IMR-90 (cell line): ENCODE results near the gene PDZRN3. TPM values are rescaled to one million over a fixed set of nuclear protein-coding genes. Genes with fewer than 3 reads are reported as not detected.

Source experiments
- ATAC-seq: fragments of 200-7000 bp; cut with Tn5 transposase; 2 replicates; pipeline ENCODE4 v1.9.1; 2020; ENCODE audit warnings: low read depth, mild to moderate bottlenecking, moderate library complexity
- BruUV-seq: library from RNA; stranded (reverse); fragments of 400-500 nt; replicated peaks from 2 replicates; lab custom pipeline; 2021; lab: Mats Ljungman, UMichigan
- CTCF ChIA-PET: fragments of 300-600 bp; formaldehyde crosslinking; extraction: SDS; loops from one replicate; lab custom pipeline; 2021; ENCODE audit warnings: antibody characterized with exemption; lab: Yijun Ruan, JAX
- POLR2A ChIA-PET: fragments of 300-600 bp; sonication (Branson Sonifier 250); formaldehyde crosslinking; loops from one replicate; lab custom pipeline; 2022; ENCODE audit warnings: antibody characterized with exemption; ENCODE audit not compliant: unreplicated experiment; lab: Charles Lee
- DNase-seq: peaks from one replicate; pipeline ENCODE4 v3.0.0; 2013
- H2AFZ ChIP-seq: replicated peaks from 2 replicates; pipeline ENCODE3; 2013; ENCODE audit warnings: low read length, mild to moderate bottlenecking; ENCODE audit not compliant: poor library complexity
- H2AK5ac ChIP-seq: 2 replicates; pipeline ENCODE4 v1.6.1; 2013; ENCODE audit warnings: low read depth, low read length, inconsistent platforms
- H2AK9ac ChIP-seq: replicated peaks from 2 replicates; pipeline ENCODE3; 2013; ENCODE audit warnings: mild to moderate bottlenecking, low read depth, low read length, moderate library complexity; ENCODE audit not compliant: poor library complexity
- H2BK120ac ChIP-seq: 2 replicates; pipeline ENCODE4 v1.6.1; 2013; ENCODE audit warnings: low read depth, low read length, inconsistent platforms
- H2BK15ac ChIP-seq: 3 replicates; pipeline ENCODE4 v1.6.1; 2013; ENCODE audit warnings: low read depth, low read length, inconsistent platforms
- H2BK20ac ChIP-seq: 2 replicates; pipeline ENCODE4 v1.6.1; 2013; ENCODE audit warnings: low read depth, mild to moderate bottlenecking, inconsistent platforms, low read length, moderate library complexity
- H2BK5ac ChIP-seq: 2 replicates; pipeline ENCODE4 v1.6.1; 2013; ENCODE audit warnings: mild to moderate bottlenecking, low read depth, low read length, inconsistent platforms; ENCODE audit not compliant: poor library complexity, severe bottlenecking
- H3K14ac ChIP-seq: replicated peaks from 2 replicates; pipeline ENCODE4 v1.6.1; 2013; ENCODE audit warnings: low read depth, low read length, inconsistent platforms
- H3K18ac ChIP-seq: 2 replicates; pipeline ENCODE4 v1.6.1; 2013; ENCODE audit warnings: low read depth, low read length, control low read depth
- H3K23ac ChIP-seq: 2 replicates; pipeline ENCODE4 v1.6.1; 2013; ENCODE audit warnings: low read depth, low read length, inconsistent platforms
- H3K27ac ChIP-seq: 2 replicates; pipeline ENCODE4 v1.5.1; 2013; ENCODE audit warnings: mild to moderate bottlenecking, control low read depth, low read length; ENCODE audit not compliant: insufficient read depth
- H3K27me3 ChIP-seq: 2 replicates; pipeline ENCODE4 v1.6.1; 2013; ENCODE audit warnings: low read length; ENCODE audit not compliant: control insufficient read depth, insufficient read depth
- H3K36me3 ChIP-seq: 2 replicates; pipeline ENCODE4 v1.6.1; 2013; ENCODE audit warnings: low read length, mixed read lengths; ENCODE audit not compliant: control insufficient read depth, insufficient read depth
- H3K4ac ChIP-seq: 2 replicates; pipeline ENCODE4 v1.6.1; 2013; ENCODE audit warnings: low read depth, low read length, inconsistent platforms
- H3K4me1 ChIP-seq: 2 replicates; pipeline ENCODE4 v1.6.1; 2013; ENCODE audit warnings: low read length, mixed read lengths; ENCODE audit not compliant: control insufficient read depth, insufficient read depth
- H3K4me2 ChIP-seq: 2 replicates; pipeline ENCODE4 v1.6.1; 2013; ENCODE audit warnings: low read depth, mild to moderate bottlenecking, control low read depth, low read length, moderate library complexity
- H3K4me3 ChIP-seq: 2 replicates; pipeline ENCODE4 v1.5.1; 2013; ENCODE audit warnings: low read depth, mild to moderate bottlenecking, control low read depth, low read length, moderate library complexity; ENCODE audit not compliant: insufficient read depth
- H3K56ac ChIP-seq: 2 replicates; pipeline ENCODE4 v1.6.1; 2013; ENCODE audit warnings: low read length, inconsistent platforms; ENCODE audit not compliant: insufficient read depth; ENCODE audit errors: extremely low read depth
- H3K79me1 ChIP-seq, 2 experiments: 2 replicates each; pipeline ENCODE4 v1.6.1; 2013; ENCODE audit warnings: low read length in 2 of 2, inconsistent platforms in 1 of 2, low read depth in 1 of 2
- H3K9ac ChIP-seq: 2 replicates; pipeline ENCODE4 v1.6.1; 2013; ENCODE audit warnings: low read depth, low read length, control low read depth
- H3K9me1 ChIP-seq: 2 replicates; pipeline ENCODE4 v1.6.1; 2013; ENCODE audit warnings: low read length, inconsistent platforms; ENCODE audit not compliant: insufficient read depth
- H3K9me3 ChIP-seq: 2 replicates; pipeline ENCODE4 v1.6.1; 2013; ENCODE audit warnings: low read length; ENCODE audit not compliant: control insufficient read depth, insufficient read depth
- H4K20me1 ChIP-seq: 2 replicates; pipeline ENCODE4 v1.6.1; 2013; ENCODE audit warnings: low read length, inconsistent platforms; ENCODE audit not compliant: insufficient read depth
- H4K5ac ChIP-seq: 2 replicates; pipeline ENCODE4 v1.6.1; 2013; ENCODE audit warnings: mild to moderate bottlenecking, low read depth, low read length, control low read depth
- H4K8ac ChIP-seq, 2 experiments: 2 replicates each; pipeline ENCODE4 v1.6.1; 2013; ENCODE audit warnings: low read depth in 2 of 2, low read length in 2 of 2, control low read depth in 1 of 2, inconsistent platforms in 1 of 2
- H4K91ac ChIP-seq: 2 replicates; pipeline ENCODE4 v1.6.1; 2013; ENCODE audit warnings: low read depth, low read length, inconsistent platforms; ENCODE audit not compliant: insufficient read depth
- BHLHE40 ChIP-seq: fragments of 150-350 bp; IDR thresholded peaks from 2 replicates; pipeline ENCODE4 v1.6.1; 2016; ENCODE audit warnings: mild to moderate bottlenecking, low read depth, low read length
- CEBPB ChIP-seq: IDR thresholded peaks from 2 replicates; pipeline ENCODE4 v1.6.1; 2012; ENCODE audit warnings: low read depth, low read length, improper control_type of control experiment
- CHD1 ChIP-seq: IDR thresholded peaks from 2 replicates; pipeline ENCODE4 v1.6.1; 2012; ENCODE audit warnings: low read depth, low read length, improper control_type of control experiment
- CTCF ChIP-seq: conservative IDR thresholded peaks from 2 replicates; pipeline ENCODE4 v1.5.1; 2012; ENCODE audit warnings: mild to moderate bottlenecking, low read depth, low read length, improper control_type of control experiment
- ELK1 ChIP-seq: fragments of 150-350 bp; IDR thresholded peaks from 2 replicates; pipeline ENCODE4 v1.6.1; 2016; ENCODE audit warnings: low read depth, mild to moderate bottlenecking, low read length, moderate library complexity, borderline replicate concordance
- FOS ChIP-seq: fragments of 150-350 bp; IDR thresholded peaks from 2 replicates; pipeline ENCODE4 v1.6.1; 2016; ENCODE audit warnings: low read depth, low read length
- MAFK ChIP-seq: IDR thresholded peaks from 2 replicates; pipeline ENCODE4 v1.6.1; 2012; ENCODE audit warnings: low read depth, low read length, improper control_type of control experiment
- MAZ ChIP-seq: IDR thresholded peaks from 2 replicates; pipeline ENCODE4 v1.6.1; 2012; ENCODE audit warnings: low read depth, mild to moderate bottlenecking, low read length, improper control_type of control experiment, moderate library complexity, borderline replicate concordance
- MXI1 ChIP-seq: IDR thresholded peaks from 2 replicates; pipeline ENCODE4 v1.6.1; 2012; ENCODE audit warnings: low read depth, mild to moderate bottlenecking, low read length, moderate library complexity, borderline replicate concordance
- NFE2L2 ChIP-seq: fragments of 150-350 bp; IDR thresholded peaks from 2 replicates; pipeline ENCODE4 v1.6.1; 2016; ENCODE audit warnings: low read depth, mild to moderate bottlenecking, low read length
- POLR2A ChIP-seq: IDR thresholded peaks from 2 replicates; pipeline ENCODE4 v1.6.1; 2012; ENCODE audit warnings: mild to moderate bottlenecking, low read depth, low read length
- RAD21 ChIP-seq: IDR thresholded peaks from 2 replicates; pipeline ENCODE4 v1.6.1; 2012; ENCODE audit warnings: low read length, improper control_type of control experiment
- RCOR1 ChIP-seq: IDR thresholded peaks from 2 replicates; pipeline ENCODE4 v1.6.1; 2012; ENCODE audit warnings: mild to moderate bottlenecking, low read length, improper control_type of control experiment; ENCODE audit not compliant: insufficient replicate concordance
- RFX5 ChIP-seq: IDR thresholded peaks from 2 replicates; pipeline ENCODE4 v1.8.0; 2012; ENCODE audit warnings: low read depth, mild to moderate bottlenecking, low read length, moderate library complexity
- SMC3 ChIP-seq: fragments of 150-350 bp; IDR thresholded peaks from 2 replicates; pipeline ENCODE4 v1.6.1; 2016; ENCODE audit warnings: low read depth, mild to moderate bottlenecking, antibody characterized with exemption, low read length, moderate library complexity
- USF2 ChIP-seq: fragments of 150-350 bp; IDR thresholded peaks from 2 replicates; pipeline ENCODE4 v1.6.1; 2017; ENCODE audit warnings: mild to moderate bottlenecking, antibody characterized with exemption, low read length, low read depth
- WGBS, 2 experiments: methylation state at CpG; one replicate each; pipeline versions ENCODE4 v1.1.5 to v1.1.7; 2013; ENCODE audit warnings: missing lambda C conversion rate in 2 of 2; ENCODE audit not compliant: insufficient read length in 1 of 2; ENCODE audit errors: extremely low coverage in 2 of 2; 5-methylcytosine and 5-hydroxymethylcytosine counted together
- dilution Hi-C: fragments of 300-500 bp; cut with HindIII; formaldehyde crosslinking; loops from one replicate; pipeline ENCODE4 v1.14.3; 2018; ENCODE audit warnings: low sequenced_read_pairs; ENCODE audit not compliant: unreplicated experiment
- in situ Hi-C: fragments of 300-500 bp; cut with MboI; formaldehyde crosslinking; loops from 3 replicates; pipeline ENCODE4 v1.14.3; 2019; ENCODE audit warnings: low sequenced_read_pairs, inconsistent platforms, mixed read lengths
- intact Hi-C: fragments of 100-400 bp; cut with micrococcal nuclease; formaldehyde crosslinking; loops from 2 replicates; pipeline ENCODE4 v1.10.0; 2022
- polyA plus RNA-seq, 3 experiments: library from polyadenylated mRNA; depleted of rRNA; stranded (reverse); fragments of >200 nt; gene quantifications; 2 replicates each; pipeline ENCODE4 v1.2.3, GENCODE V29; 2012; ENCODE audit warnings: low replicate concordance in 1 of 3
- total RNA-seq: library from RNA; depleted of rRNA; stranded (reverse); fragments of >200 nt; gene quantifications from 2 replicates; pipeline ENCODE4 v1.2.3, GENCODE V29; 2012

PDZRN3 gene
- total and polyA plus RNA-seq, 2 of the 4 experiments (the other 2 are of a cell fraction): 9.4 to 17.0 TPM

GRCh38 chr3:73435055-73435454 lies 189.7 kb downstream of the PDZRN3 start:
- Histone ChIP-seq H3K79me1 (0 out of 4 replicates have a peak, but pooled peaks cover 0 to 4% of the 10 kb centered on the region in 2 experiments), H4K20me1 (peaks cover 18% of the 10 kb centered on the region; the same call in 1 of the 2 replicates), H2AK9ac (no peak overlapping the region), H3K18ac (no peak overlapping the region), H3K4me1 (no peaks in the 10 kb centered on the region; the same call in none of the 2 replicates), H3K14ac (no peak overlapping the region), H3K4me2 (no peak overlapping the region), H3K23ac (no peak overlapping the region), H3K4ac (no peak overlapping the region), H3K27ac (no peak overlapping the region), H2BK120ac (no peak overlapping the region), H3K9ac (no peak overlapping the region), H2BK20ac (no peak overlapping the region), H3K4me3 (no peak overlapping the region), H3K56ac (no peak overlapping the region), H3K36me3 (no peaks in the 10 kb centered on the region; the same call in 1 of the 2 replicates), H2BK5ac (no peak overlapping the region), H4K91ac (no peak overlapping the region), H4K8ac (no peak overlapping the region), H2AFZ (no peak overlapping the region), H2BK15ac (no peak overlapping the region), H3K9me3 (no peaks in the 10 kb centered on the region), H4K5ac (no peak overlapping the region), H3K9me1 (peaks cover 4% of the 10 kb centered on the region; the same call in 1 of the 2 replicates), H2AK5ac (no peak overlapping the region), H3K27me3 (no peaks in the 10 kb centered on the region; the same call in 1 of the 2 replicates)
- WGBS, 2 experiments: 86% methylated on average over 5 of the region's 11 CpGs; no CpG with 5 or more reads in 1 of the 2 experiments
- dilution Hi-C loops: no loop called here
- CTCF ChIA-PET: interaction anchor here (0.6 kb wide), 2 partner anchors 20 to 326 kb away, joined by 3 to 5 read pairs; no protein-coding TSS in a partner anchor
- intact Hi-C loops: loop anchor here (10.0 kb wide), 1 partner anchor 190 kb away; no protein-coding TSS in a partner anchor
- TF ChIP-seq FOS (no peak), CHD1 (no peak), MAFK (no peak), CEBPB (no peak), MAZ (no peak), USF2 (no peak), RCOR1 (no peak), SMC3 (no peak), MXI1 (no peak), ELK1 (no peak), CTCF (no peak), BHLHE40 (no peak), RFX5 (no peak), RAD21 (no peak), POLR2A (no peak), NFE2L2 (no peak)
- BruUV-seq: no TSS peak
- DNase-seq (no peak), ATAC-seq (no peak)
- POLR2A ChIA-PET: no interaction called here
- in situ Hi-C loops: no loop called here
